K562 (cell line): ENCODE measurements around the gene VPS37D. TPM values are rescaled to one million over a fixed set of nuclear protein-coding genes. Genes with fewer than 3 reads are reported as not detected.

ENCODE experiments used
- ATAC-seq: fragments of 200-7000 bp; cut with Tn5 transposase; 3 replicates; pipeline ENCODE4 v1.9.1; 2020; ENCODE audit warnings: moderate library complexity
- BruUV-seq: library from RNA; stranded (reverse); fragments of 400-500 nt; replicated peaks from 2 replicates; lab custom pipeline; 2021; lab: Mats Ljungman, UMichigan
- CTCF ChIA-PET: fragments of 300-600 bp; formaldehyde crosslinking; extraction: SDS; loops from one replicate; lab custom pipeline; 2021; ENCODE audit warnings: low intra/inter-chr PET ratio; lab: Yijun Ruan, JAX
- POLR2A ChIA-PET: fragments of 300-600, 350-650 bp; sonication (Branson Sonifier 250); formaldehyde crosslinking; extraction: SDS; loops from one replicate; lab custom pipeline; 2021; ENCODE audit warnings: antibody characterized with exemption, inconsistent platforms; lab: Yijun Ruan, JAX
- DNase-seq, 4 experiments: peaks; one replicate each; pipeline versions ENCODE4 v3.0.0 to v3.0.0-alpha.2; 2011 to 2018; ENCODE audit warnings: low spot score in 3 of 4, mixed read lengths in 3 of 4; ENCODE audit errors: extremely low read depth in 1 of 4
- FAIRE-seq: peaks from 2 replicates; lab custom pipeline; 2011; peaks lifted over from hg19 to GRCh38; lab: Jason Lieb, UNC
- H2AFZ ChIP-seq: 2 replicates; pipeline ENCODE4 v1.6.0; 2011; ENCODE audit warnings: low read depth, low read length, control low read depth, inconsistent platforms
- H3K27ac ChIP-seq: fragments of 200-600 bp; 3 replicates; pipeline ENCODE4 v1.8.0; 2011; ENCODE audit warnings: low read depth, mild to moderate bottlenecking, control low read depth, inconsistent platforms, low read length, moderate library complexity, mixed read lengths; ENCODE audit errors: extremely low read depth
- H3K27me3 ChIP-seq, 2 experiments: fragments of 300-600 bp in 1 of 2; 2 replicates in 1 of 2; 3 replicates in 1 of 2; pipeline versions ENCODE4 v1.6.0 to v1.8.0; 2011; ENCODE audit warnings: inconsistent platforms in 2 of 2, low read length in 2 of 2, mild to moderate bottlenecking in 1 of 2, mixed read lengths in 1 of 2, moderate library complexity in 1 of 2; ENCODE audit not compliant: control insufficient read depth in 2 of 2, insufficient read depth in 2 of 2
- H3K36me3 ChIP-seq: fragments of 300-600 bp; 3 replicates; pipeline ENCODE4 v1.8.0; 2011; ENCODE audit warnings: mild to moderate bottlenecking, low read length, inconsistent platforms; ENCODE audit not compliant: control insufficient read depth, insufficient read depth
- H3K4me1 ChIP-seq, 2 experiments: fragments of 200-600 bp in 1 of 2; replicated peaks in 1 of 2; 2 replicates in 1 of 2; 3 replicates in 1 of 2; pipeline versions ENCODE4 v1.5.1 to v1.8.0; 2011; ENCODE audit warnings: inconsistent platforms in 2 of 2, low read length in 2 of 2, mild to moderate bottlenecking in 1 of 2, mixed read lengths in 1 of 2, moderate library complexity in 1 of 2; ENCODE audit not compliant: control insufficient read depth in 2 of 2, insufficient read depth in 2 of 2
- H3K4me2 ChIP-seq: 2 replicates; pipeline ENCODE4 v1.6.1; 2011; ENCODE audit warnings: low read length, control low read depth, inconsistent platforms, mixed read lengths; ENCODE audit not compliant: insufficient read depth
- H3K4me3 ChIP-seq: fragments of 200-600 bp; sonication (generic), shearing (Covaris generic); 2 replicates; pipeline ENCODE4 v1.5.1; 2016; ENCODE audit warnings: control low read depth, inconsistent platforms
- H3K79me2 ChIP-seq: fragments of 200-600 bp; 3 replicates; pipeline ENCODE4 v1.8.0; 2011; ENCODE audit warnings: low read length, inconsistent platforms; ENCODE audit not compliant: control insufficient read depth, insufficient read depth
- H3K9ac ChIP-seq, 2 experiments: 2 replicates each; pipeline versions ENCODE4 v1.6.0 to v1.6.1; 2011; ENCODE audit warnings: low read depth in 2 of 2, low read length in 2 of 2, control low read depth in 1 of 2, inconsistent platforms in 1 of 2, mild to moderate bottlenecking in 1 of 2, mixed read lengths in 1 of 2; ENCODE audit not compliant: insufficient read depth in 1 of 2
- H3K9me1 ChIP-seq: one replicate; pipeline ENCODE4 v1.6.0; 2011; ENCODE audit warnings: inconsistent platforms, mild to moderate bottlenecking, low read length, moderate library complexity; ENCODE audit not compliant: control insufficient read depth, insufficient read depth
- H3K9me3 ChIP-seq: replicated peaks from 2 replicates; pipeline ENCODE4 v1.5.1; 2011; ENCODE audit warnings: low read depth, low read length, inconsistent platforms; ENCODE audit not compliant: control insufficient read depth, insufficient read depth
- H4K20me1 ChIP-seq: replicated peaks from 2 replicates; pipeline ENCODE4 v1.6.1; 2011; ENCODE audit warnings: low read length, inconsistent platforms, mixed read lengths; ENCODE audit not compliant: control insufficient read depth, insufficient read depth
- CBX5 ChIP-seq: IDR thresholded peaks from 2 replicates; pipeline ENCODE4 v1.6.1; 2014; ENCODE audit warnings: low read depth, borderline replicate concordance
- WGBS: fragments of 100-300 bp; shearing (Covaris generic); methylation state at CpG from one replicate; pipeline ENCODE4 v1.1.6; 2016; ENCODE audit warnings: low coverage, mixed read lengths; ENCODE audit not compliant: insufficient coverage; ENCODE audit errors: missing lambda C conversion rate; 5-methylcytosine and 5-hydroxymethylcytosine counted together
- in situ Hi-C: fragments of 300-500 bp; cut with MboI; formaldehyde crosslinking; loops from 4 replicates; pipeline ENCODE4 v1.15.0; 2018; ENCODE audit warnings: inconsistent platforms, mixed read lengths
- intact Hi-C: fragments of 100-400 bp; cut with micrococcal nuclease; formaldehyde crosslinking; loops from 2 replicates; pipeline ENCODE4 v1.14.2; 2022
- polyA plus RNA-seq, 8 experiments: library from polyadenylated mRNA; depleted of rRNA in 4 of 8; stranded (reverse) in 5 of 8; unstranded in 3 of 8; fragments of >200 nt; fragmentation: Nextera tagmentation in 2 of 8; fragmentation: Illumina TruSeq in 1 of 8; extraction: Ambion mirVana in 2 of 8; extraction: Trizol in 1 of 8; gene quantifications; 2 replicates each; pipeline versions ENCODE4 v1.2.1 to v1.2.3, GENCODE V29; 2011 to 2014; ENCODE audit warnings: inconsistent platforms in 1 of 8, missing spikeins in 1 of 8
- total RNA-seq, 7 experiments: library from RNA; depleted of rRNA in 6 of 7; stranded (reverse); fragments of >200 nt in 6 of 7; fragmentation: Illumina TruSeq in 2 of 7; extraction: Trizol in 2 of 7; gene quantifications; 2 replicates each; pipeline versions ENCODE4 v1.2.1 to v1.2.3, GENCODE V29; 2011 to 2021; ENCODE audit warnings: low replicate concordance in 1 of 7
- TF ChIP-seq, protein P1 (sequence below), 2 experiments: fragments of 450-650 bp; formaldehyde crosslinking in 1 of 2; IDR thresholded peaks; 2 replicates each; pipeline versions ENCODE4 v1.4.0 to v1.6.1; 2014 to 2020; ENCODE audit warnings: mild to moderate bottlenecking in 2 of 2, borderline replicate concordance in 1 of 2, low read depth in 1 of 2

The VPS37D gene
- total and polyA plus RNA-seq, 9 of the 15 experiments (the other 6 are each of a cell fraction or from before 2014, with no cell fraction given) = 0.25 to 2.3 (median 1.0) TPM; not detected in 3

DNA sequence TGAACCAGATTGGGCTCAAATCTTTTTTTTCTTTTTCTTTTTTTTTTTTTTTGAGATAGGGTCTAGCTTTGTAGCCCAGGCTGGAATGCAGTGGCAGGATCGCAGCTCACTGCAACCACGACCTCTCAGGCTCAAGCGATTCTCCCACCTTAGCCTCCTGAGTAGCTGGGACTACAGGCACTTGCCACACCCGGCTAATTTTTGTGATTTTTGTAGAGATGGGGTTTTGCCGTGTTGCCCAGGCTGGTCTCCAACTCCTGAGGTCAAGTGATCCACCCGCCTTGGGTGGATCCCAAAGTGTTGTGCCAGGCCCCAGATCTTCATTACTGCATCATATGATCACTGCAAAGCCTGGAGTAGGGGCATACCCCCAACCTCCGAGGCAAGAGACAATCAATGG is 12.9 kb downstream of the VPS37D start:
- ATAC-seq (no peak), FAIRE-seq (no peak), DNase-seq (no peak)
- H3K4me3 ChIP-seq = no peak overlapping the region
- WGBS = 71% methylated on average over 7 of the region's 7 CpGs
- no peaks in the 10 kb centered on the region for H3K9me1 ChIP-seq
- in situ Hi-C loops = no loop called here
- TF ChIP-seq, protein P1, sequence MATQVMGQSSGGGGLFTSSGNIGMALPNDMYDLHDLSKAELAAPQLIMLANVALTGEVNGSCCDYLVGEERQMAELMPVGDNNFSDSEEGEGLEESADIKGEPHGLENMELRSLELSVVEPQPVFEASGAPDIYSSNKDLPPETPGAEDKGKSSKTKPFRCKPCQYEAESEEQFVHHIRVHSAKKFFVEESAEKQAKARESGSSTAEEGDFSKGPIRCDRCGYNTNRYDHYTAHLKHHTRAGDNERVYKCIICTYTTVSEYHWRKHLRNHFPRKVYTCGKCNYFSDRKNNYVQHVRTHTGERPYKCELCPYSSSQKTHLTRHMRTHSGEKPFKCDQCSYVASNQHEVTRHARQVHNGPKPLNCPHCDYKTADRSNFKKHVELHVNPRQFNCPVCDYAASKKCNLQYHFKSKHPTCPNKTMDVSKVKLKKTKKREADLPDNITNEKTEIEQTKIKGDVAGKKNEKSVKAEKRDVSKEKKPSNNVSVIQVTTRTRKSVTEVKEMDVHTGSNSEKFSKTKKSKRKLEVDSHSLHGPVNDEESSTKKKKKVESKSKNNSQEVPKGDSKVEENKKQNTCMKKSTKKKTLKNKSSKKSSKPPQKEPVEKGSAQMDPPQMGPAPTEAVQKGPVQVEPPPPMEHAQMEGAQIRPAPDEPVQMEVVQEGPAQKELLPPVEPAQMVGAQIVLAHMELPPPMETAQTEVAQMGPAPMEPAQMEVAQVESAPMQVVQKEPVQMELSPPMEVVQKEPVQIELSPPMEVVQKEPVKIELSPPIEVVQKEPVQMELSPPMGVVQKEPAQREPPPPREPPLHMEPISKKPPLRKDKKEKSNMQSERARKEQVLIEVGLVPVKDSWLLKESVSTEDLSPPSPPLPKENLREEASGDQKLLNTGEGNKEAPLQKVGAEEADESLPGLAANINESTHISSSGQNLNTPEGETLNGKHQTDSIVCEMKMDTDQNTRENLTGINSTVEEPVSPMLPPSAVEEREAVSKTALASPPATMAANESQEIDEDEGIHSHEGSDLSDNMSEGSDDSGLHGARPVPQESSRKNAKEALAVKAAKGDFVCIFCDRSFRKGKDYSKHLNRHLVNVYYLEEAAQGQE (IDR thresholded peaks at IDR 0.05; ENCODE audit: borderline replicate concordance) = 0 out of 2 replicates have a peak, but pooled peaks have one; percentile 18
- TF ChIP-seq, protein P1 (CRISPR knock-in tag; IDR thresholded peaks at IDR 0.05; ENCODE audit: low read depth) = no peak
- no peak for TF ChIP-seq CBX5
- no peak overlapping the region for H3K27ac ChIP-seq
- H3K9me3 ChIP-seq = no peaks in the 10 kb centered on the region
- ChIA-PET CTCF (no interaction called here), POLR2A (interaction anchor here (1.4 kb wide), 1 partner anchor 74 kb away, joined by 5 read pairs; no protein-coding TSS in a partner anchor)
- 0 out of 4 replicates have a peak overlapping the region, but pooled peaks of 1 of the 2 experiments have one; percentile 14 for H3K9ac ChIP-seq
- H3K27me3 ChIP-seq = no peaks in the 10 kb centered on the region
- no TSS peak for BruUV-seq
- peaks cover 40% of the 10 kb centered on the region; the same call in 2 of the 3 replicates for H3K36me3 ChIP-seq
- peak overlapping the region; percentile 94; the same call in 1 of the 2 replicates for H3K4me2 ChIP-seq
- H4K20me1 ChIP-seq = 0 out of 2 replicates have a peak, but pooled peaks cover 7% of the 10 kb centered on the region
- H2AFZ ChIP-seq = no peak overlapping the region
- intact Hi-C loops = loop anchor here (5.0 kb wide), 1 partner anchor 37 kb away; the partner anchor contains the start of gene STX1A
- peaks cover 35 to 41% of the 10 kb centered on the region in 2 experiments; a peak in 4 of 5 replicates for H3K4me1 ChIP-seq
- peaks cover 68% of the 10 kb centered on the region for H3K79me2 ChIP-seq
